Upper lobe of right lung (tissue), 1 donor: ENCODE data around the gene LRMDA. TPM values are rescaled to one million over a fixed set of nuclear protein-coding genes. Genes with fewer than 3 reads are reported as not detected.

Source experiments
- ATAC-seq: fragments of 200-7000 bp; cut with Tn5 transposase; one replicate; pipeline ENCODE4 v1.9.1; 2020; ENCODE audit warnings: mild to moderate bottlenecking, moderate library complexity
- DNase-seq: peaks from one replicate; pipeline ENCODE4 v3.0.0-alpha.2; 2020
- H3K27ac ChIP-seq: fragments of 200-600 bp; one replicate; pipeline ENCODE4 v1.8.0; 2022
- H3K27me3 ChIP-seq: fragments of 200-600 bp; one replicate; pipeline ENCODE4 v1.8.0; 2022; ENCODE audit warnings: mild to moderate bottlenecking
- H3K36me3 ChIP-seq: fragments of 200-600 bp; one replicate; pipeline ENCODE4 v1.8.0; 2022
- H3K4me1 ChIP-seq: fragments of 200-600 bp; one replicate; pipeline ENCODE4 v1.8.0; 2022
- H3K4me3 ChIP-seq: fragments of 200-600 bp; one replicate; pipeline ENCODE4 v1.8.0; 2022; ENCODE audit warnings: mild to moderate bottlenecking
- H3K9me3 ChIP-seq: fragments of 200-600 bp; one replicate; pipeline ENCODE4 v1.8.0; 2022
- intact Hi-C: fragments of 100-400 bp; cut with DNase I; formaldehyde crosslinking; loops from one replicate; pipeline ENCODE4 v1.11.0; 2022
- total RNA-seq: library from RNA; stranded (reverse); fragmentation: NEBNext Ultra II Directional; extraction: Animal tissue kit (Norgen Biotek cat#: 25700); gene quantifications from one replicate; pipeline ENCODE4 v1.2.1, GENCODE V29; 2021
- TF ChIP-seq, protein P1 (sequence below): fragments of 200-600 bp; IDR thresholded peaks from one replicate; pipeline ENCODE4 v1.8.0; 2022; ENCODE audit warnings: antibody characterized with exemption
- donor health status: DM: no; HTN: yes; CAD: no; lungs with severe emphysema.

The LRMDA gene
- total RNA-seq, 1 donor from 2014 or later, result 20.0 TPM

GRCh38 chr10:76550806-76551205 is 1119.4 kb downstream of the LRMDA start:
- Histone ChIP-seq H3K9me3 (no peaks in the 10 kb centered on the region), H3K36me3 (no peaks in the 10 kb centered on the region), H3K4me3 (no peak overlapping the region), H3K4me1 (peaks cover 8% of the 10 kb centered on the region), H3K27ac (no peak overlapping the region), H3K27me3 (no peaks in the 10 kb centered on the region)
- TF ChIP-seq, protein P1, sequence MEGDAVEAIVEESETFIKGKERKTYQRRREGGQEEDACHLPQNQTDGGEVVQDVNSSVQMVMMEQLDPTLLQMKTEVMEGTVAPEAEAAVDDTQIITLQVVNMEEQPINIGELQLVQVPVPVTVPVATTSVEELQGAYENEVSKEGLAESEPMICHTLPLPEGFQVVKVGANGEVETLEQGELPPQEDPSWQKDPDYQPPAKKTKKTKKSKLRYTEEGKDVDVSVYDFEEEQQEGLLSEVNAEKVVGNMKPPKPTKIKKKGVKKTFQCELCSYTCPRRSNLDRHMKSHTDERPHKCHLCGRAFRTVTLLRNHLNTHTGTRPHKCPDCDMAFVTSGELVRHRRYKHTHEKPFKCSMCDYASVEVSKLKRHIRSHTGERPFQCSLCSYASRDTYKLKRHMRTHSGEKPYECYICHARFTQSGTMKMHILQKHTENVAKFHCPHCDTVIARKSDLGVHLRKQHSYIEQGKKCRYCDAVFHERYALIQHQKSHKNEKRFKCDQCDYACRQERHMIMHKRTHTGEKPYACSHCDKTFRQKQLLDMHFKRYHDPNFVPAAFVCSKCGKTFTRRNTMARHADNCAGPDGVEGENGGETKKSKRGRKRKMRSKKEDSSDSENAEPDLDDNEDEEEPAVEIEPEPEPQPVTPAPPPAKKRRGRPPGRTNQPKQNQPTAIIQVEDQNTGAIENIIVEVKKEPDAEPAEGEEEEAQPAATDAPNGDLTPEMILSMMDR, result no peak
- DNase-seq (no peak), ATAC-seq (peak; percentile 59)
- intact Hi-C loops, result no loop called here

- H3K27me3 ChIP-seq, result no peaks in the 10 kb centered on the region
- TF ChIP-seq, protein P1, result no peak
- H3K9me3 ChIP-seq, result no peaks in the 10 kb centered on the region
- peaks cover 8% of the 10 kb centered on the region for H3K4me1 ChIP-seq
- no peaks in the 10 kb centered on the region for H3K36me3 ChIP-seq
- no peak for ATAC-seq
- no peak for DNase-seq
- intact Hi-C loops, result no loop called here
- no peak overlapping the region for H3K4me3 ChIP-seq
- H3K27ac ChIP-seq, result no peak overlapping the region
Measured at GRCh38 chr10:76552091-76552873, 1120.9 kb downstream of the LRMDA start.

- peak; percentile 33 for ATAC-seq
- Histone ChIP-seq H3K4me3 (no peak overlapping the region), H3K4me1 (peaks cover 15% of the 10 kb centered on the region), H3K9me3 (no peaks in the 10 kb centered on the region), H3K36me3 (no peaks in the 10 kb centered on the region), H3K27me3 (no peaks in the 10 kb centered on the region), H3K27ac (peak overlapping the region; percentile 43)
- DNase-seq, result no peak
- intact Hi-C loops, result no loop called here
- TF ChIP-seq, protein P1, result no peak
Measured at GRCh38 chr10:76553263-76554032, 1122.0 kb downstream of the LRMDA start.

DNA sequence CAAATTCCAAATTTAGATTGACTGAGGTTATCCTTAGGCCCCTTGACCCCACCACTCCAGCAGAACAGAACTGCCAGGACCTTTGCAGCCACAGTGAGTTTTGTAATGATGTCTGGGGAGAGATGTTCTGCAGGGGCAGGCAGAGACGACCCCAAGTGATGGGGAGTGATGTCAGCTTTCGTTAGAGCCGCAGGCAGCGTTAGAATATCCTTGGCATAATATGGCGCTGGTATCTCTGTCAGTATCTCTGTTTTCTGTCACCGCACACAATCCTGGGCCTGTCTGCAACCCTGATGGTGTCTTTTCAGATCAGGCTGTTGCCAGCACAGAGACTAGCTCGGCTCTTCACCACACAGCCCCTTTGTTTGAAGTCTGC is 1122.6 kb downstream of the LRMDA start:
- no peak for DNase-seq
- Histone ChIP-seq H3K27ac (peak overlapping the region; percentile 43), H3K4me1 (peaks cover 21% of the 10 kb centered on the region), H3K9me3 (no peaks in the 10 kb centered on the region), H3K27me3 (no peaks in the 10 kb centered on the region), H3K4me3 (no peak overlapping the region), H3K36me3 (no peaks in the 10 kb centered on the region)
- TF ChIP-seq, protein P1, result no peak
- ATAC-seq, result peak; percentile 25
- intact Hi-C loops, result no loop called here

DNA sequence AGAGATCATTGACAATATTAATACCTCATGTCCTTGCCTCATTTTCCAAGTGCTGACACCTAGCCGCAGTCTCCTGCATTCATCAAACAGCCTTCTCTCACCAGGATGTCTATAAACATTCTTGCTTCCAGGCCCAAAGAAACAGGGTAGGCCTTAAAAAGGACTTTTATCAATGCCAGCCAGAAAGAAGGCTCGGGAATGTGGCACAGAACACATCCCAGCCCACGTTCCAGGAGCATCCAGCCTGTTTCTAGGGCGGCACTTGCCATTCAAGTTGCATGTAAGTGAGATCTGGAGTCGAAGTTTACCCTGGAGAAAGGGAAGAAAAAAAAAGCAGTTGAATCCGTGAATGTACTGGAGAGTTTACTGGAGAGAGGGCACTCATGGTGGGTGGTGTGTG is 1123.1 kb downstream of the LRMDA start:
- ATAC-seq (no peak), DNase-seq (no peak)
- intact Hi-C loops, result no loop called here
- Histone ChIP-seq H3K27ac (peak overlapping the region; percentile 43), H3K4me1 (peaks cover 25% of the 10 kb centered on the region), H3K4me3 (no peak overlapping the region), H3K9me3 (no peaks in the 10 kb centered on the region), H3K27me3 (no peaks in the 10 kb centered on the region), H3K36me3 (no peaks in the 10 kb centered on the region)
- TF ChIP-seq, protein P1, result no peak
